Right forelimb (tissue), 1 donor: Measurements from ENCODE around the gene PARVA.

ENCODE experiments used
- DNase-seq: peaks from one replicate; pipeline ENCODE4 v3.0.0-alpha.2; 2018

Gene PARVA

DNA sequence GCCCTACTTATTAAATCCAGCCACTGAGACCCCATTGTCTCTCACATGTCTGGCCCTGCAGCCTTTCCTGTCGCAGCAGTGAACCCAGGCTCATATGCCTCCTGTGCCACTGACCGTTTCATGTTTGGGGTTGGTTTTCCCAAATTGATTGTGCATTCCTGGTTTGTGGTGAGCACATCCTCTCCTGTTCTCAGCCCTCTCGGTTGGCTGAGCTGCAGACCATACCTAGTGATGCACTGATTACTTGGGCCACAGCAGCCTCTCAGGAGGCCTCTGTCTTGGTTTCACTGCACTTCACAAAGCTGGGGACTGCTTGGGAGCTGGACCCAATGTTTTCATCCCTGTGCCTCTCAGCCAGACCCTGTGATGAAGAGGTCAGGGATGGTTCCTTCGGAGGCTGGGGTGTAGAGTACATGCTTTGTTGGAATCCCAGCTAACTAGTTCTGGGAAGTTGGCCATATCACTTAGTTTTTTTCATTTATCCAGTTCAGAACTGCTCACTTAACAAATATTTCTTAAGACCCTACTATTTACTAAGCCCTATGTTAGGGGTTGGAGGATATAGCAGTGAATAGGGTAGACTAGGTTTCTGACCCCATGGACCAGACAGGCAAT, 30.9 kb downstream of the PARVA start:
- no peak for DNase-seq

DNA sequence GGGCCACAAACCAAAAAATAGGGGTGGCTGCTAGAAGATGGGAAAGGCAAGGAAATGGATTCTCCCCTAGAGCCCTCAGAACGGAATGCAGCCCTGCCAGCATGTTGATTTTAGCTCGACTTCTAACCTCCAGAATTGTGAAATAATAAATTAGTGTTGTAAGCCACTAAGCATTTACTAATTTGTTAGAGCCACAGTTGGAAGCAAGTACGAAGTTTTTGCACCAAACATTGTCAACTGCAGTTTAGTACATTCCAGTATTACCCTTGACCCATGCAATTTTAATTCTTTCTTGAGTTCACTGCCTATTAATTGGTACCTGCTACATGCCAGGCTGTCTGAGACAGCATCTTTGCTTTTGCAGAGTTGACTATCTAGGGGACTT, 32.2 kb downstream of the PARVA start:
- DNase-seq, result no peak

- peak; percentile 53 for DNase-seq
These were observed 32.8 kb downstream of the PARVA start for GRCh38 chr11:12410006-12410728.

DNA sequence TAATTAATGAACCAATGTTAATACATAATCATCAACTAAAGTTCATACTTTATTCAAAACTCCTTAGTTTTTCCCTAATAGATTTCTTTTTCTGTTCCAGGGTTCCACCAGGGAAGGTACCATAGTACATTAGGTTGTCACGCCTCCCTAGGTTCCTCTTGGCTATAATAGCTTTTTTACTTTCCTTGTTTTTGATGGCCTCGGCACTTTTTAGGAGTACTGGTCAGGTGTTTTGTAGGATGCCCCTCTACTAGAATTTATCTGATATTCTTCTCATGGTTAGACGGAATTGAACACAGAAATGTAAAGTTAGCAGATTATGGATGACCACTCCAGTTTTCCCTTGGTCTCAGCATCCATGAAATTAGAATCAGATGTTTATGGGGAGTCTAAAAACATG, 34.0 kb downstream of the PARVA start:
- no peak for DNase-seq

DNA sequence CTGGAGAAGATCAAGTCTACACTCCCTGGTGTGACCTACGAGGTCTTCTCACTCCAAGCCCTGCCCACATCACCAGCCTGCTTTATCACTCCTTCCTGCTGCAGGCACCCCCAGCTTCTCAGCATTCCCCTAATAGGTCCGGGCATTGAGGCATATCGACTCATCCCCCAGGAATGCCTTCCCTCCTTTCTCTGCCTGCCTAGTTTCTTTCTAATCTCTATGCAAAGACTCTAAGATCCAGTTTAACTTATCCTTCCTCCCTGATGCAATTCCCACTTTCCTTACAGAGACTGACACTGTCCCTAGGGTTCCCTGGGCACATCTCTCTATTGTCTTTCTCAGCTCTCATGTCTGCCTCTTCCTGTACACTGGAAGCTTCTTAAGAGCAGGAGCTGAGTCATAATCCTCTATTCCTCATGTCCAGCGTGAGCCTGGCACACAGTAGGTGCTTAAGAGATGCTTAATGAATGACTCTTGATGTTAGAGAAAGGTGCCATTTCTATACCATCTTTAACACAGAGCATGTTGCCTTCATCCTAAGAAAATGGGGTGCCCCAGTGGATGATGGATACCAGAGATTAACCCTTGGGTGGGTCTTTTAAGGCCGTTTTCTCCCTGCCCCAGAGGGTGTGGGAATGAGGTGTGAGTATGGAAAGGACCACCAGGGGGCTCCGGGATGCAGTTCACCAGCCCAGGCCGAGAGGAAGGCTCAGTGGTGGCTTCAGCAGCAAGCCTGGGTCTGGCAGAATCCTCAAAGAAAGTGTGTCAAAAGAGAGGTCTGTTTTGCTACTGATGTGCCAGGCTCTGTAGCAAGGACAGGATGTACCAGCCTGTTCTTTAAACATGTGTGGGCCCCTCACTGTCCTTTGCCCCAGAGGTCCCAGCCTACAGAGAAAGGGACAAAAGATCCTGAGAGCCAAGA, 34.7 kb downstream of the PARVA start:
- DNase-seq, result peak; percentile 78

DNA sequence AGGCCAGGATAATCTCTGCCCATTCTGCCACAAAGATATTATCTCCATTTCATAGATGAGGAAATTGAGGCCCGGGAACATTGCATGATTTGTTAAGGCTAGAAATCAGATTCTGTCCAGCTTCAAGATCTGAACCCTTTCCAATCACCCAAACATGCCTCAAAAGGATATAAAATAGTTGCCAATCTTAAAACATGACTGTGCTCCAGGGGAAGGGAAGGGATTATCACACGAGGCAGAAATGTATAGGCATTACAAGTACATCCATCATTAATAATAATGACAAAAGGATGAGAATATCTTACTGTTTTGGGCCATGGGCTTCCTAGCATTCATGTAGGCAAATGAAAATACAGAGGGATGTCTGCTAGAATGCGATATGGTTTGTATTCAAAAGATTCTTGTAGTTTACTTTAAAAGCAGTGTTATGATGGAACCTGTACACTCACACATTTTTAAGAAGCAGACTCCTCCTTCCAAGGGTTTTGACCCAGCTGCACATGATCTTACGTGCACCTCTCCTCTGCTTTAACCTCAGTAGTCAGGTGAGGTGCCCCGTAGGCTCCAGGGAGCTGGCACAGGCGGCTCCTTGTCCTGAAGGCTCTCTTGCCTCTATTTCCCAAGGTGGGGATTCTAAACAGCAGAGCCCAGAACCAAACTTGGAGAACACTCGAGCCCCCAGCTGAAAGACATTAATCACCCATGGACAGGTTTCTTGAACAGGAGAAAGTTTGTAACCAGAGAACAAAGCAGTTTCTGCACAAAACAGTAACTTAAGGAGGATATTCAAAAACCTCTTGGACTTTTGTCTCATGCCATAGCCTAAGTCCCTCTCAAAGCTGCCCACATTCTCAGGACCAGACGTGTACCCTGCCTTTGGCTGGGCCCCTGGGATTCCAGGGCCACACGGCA, 36.0 kb downstream of the PARVA start:
- DNase-seq, result no peak

- no peak for DNase-seq
These were observed 37.2 kb downstream of the PARVA start for GRCh38 chr11:12414611-12415010.

GRCh38 chr11:12415342-12415966, 38.1 kb downstream of the PARVA start:
- no peak for DNase-seq

DNA sequence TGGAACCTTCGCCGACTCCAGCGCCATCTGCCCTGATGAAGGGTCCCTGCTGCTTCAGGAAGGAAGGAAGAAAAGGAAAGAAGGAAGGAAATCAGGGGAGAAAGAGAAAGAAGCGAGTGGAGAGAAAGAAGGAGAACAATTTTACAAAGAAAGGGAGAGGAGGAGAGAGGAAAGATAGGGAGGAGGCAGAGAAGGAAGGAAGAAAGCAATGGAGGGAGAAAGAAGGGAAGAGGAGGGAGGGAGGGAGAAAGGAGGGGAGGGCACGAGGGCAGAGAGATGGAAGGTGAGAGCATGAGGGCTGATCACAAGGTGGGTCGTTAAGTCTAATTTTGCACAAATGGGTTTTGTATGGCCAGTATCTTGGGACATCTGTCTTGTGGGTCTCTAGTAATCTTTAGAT, 39.2 kb downstream of the PARVA start:
- DNase-seq, result no peak

- DNase-seq, result peak; percentile 47
These were observed 40.6 kb downstream of the PARVA start for GRCh38 chr11:12417691-12418611.

GRCh38 chr11:12420040-12420439, 42.7 kb downstream of the PARVA start:
- no peak for DNase-seq

DNA sequence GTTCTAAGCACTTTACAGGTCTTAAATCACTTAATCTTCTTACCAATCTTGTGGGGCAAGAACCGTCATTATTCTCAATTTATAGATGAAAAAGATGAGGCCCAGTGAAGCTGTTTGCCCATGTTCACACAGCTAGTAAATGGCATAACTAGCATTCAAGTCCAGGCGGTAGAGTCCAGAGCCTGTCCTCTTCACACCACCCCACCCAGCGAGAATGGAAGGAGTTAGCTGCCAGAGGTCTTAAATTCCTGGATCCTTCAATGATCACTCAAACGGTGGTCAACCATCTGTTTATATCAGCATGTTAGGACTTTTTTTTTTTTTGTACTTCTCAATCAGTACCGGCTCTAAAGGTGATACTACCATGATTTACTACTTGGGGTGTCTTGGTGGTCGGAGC, 43.3 kb downstream of the PARVA start:
- no peak for DNase-seq

- no peak for DNase-seq
These were observed 44.0 kb downstream of the PARVA start for GRCh38 chr11:12421386-12421785.

DNA sequence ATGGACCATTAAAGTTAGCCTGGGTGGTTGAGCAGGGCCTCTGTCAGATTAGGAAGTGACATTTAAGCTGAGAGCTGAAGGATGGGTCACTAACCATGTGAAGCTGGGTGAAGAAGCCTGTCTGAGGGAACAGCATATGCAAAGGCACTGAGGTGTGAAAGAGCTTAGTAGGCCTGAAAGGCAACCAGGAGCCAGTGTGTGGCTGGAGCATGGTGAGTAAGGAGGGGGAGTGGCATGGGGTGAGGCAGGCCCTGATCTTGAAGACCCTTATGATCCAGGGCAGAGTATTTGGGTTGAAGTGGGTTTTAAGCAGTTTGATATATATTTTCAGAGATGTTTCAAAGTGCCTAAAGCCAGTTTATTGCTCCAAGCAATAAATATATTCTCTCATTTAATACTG, 48.8 kb downstream of the PARVA start:
- no peak for DNase-seq

DNA sequence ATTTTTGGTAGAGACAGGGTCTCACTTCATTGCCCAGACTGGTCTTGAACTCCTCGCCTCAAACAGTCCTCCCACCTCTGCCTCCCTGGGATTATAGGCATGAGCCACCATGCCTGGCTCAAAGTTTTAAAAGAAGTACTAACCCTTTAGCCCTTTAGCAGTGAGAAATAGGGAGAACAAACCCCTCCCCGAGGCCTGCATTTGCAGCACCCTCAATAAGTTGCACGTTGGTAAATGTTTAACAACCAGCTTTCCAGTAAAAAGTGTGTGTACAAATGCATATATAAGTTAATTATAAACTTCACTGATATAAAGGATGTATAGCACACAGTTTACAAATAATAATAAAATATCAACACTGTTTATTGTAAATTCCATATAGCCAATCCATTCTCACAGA, 51.8 kb downstream of the PARVA start:
- no peak for DNase-seq

- DNase-seq, result no peak
These were observed 53.0 kb downstream of the PARVA start for GRCh38 chr11:12430351-12430750.

DNA sequence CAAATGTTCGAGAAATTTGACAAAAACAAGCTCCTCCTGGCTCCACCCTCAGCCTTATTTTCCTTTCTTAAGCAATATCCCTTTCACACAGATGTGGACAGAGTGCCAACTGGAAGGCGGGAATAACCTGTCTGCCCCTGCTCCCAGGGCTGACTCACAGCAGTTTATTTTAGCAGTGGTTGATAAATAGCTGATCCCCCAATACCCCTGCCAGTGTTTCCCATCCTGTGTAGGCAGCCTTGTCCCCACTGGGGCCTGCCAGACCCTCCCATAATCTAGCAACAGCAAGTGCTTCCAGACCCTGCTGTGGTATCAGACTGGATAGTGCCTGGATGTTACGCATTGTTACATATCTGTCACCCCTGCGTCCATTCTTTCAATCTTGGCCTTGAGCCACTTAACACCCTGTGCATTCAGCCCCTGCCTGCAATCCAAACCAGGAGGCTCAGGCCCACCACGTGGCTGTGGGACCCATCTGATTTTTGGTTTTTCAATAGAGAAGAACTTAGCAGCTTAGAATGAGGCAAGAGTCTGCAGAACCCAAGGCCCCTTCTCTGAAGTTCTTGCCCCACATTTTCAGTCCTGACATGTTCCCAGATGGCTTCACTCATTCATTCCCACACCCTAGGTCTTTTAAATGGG, 53.7 kb downstream of the PARVA start:
- no peak for DNase-seq

DNA sequence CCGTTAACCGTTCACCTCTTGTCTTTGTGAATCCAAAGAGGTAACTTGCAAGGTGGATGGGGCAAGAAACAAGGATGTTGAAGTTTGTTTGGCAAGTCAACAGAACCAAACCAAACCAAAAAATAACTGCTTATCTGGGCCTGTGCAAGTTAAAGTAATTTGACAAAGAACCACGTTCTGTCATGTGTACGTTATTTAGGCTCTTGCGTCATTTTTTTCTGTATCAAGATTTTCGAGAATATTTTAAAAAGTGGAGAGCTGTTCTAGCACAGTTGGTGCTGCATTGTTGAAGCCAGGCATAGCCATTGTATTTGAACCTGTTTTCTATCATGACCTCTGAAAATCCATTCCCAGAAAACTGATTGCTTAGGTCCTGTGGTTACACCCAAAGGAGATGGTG, 55.1 kb downstream of the PARVA start:
- no peak for DNase-seq

DNA sequence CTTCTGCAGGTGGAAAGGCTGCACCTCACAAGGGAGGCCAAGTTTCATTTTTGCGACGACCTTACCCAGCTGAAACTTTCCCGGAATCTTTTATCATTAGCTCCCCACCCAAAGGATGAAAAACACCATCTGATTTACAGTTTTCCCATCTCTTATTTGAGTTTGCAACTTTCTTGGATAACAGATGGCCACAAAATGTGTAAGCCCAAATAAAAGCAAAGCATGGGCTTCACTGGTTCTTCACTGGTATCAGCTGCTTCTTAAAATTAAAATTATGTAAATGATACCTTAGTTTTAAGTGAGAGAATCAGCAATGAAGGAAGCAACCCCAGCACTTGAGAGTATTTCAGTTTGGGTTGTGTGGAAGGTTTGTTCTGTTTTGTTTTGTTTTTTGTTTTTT, 55.8 kb downstream of the PARVA start:
- DNase-seq, result no peak

GRCh38 chr11:12433571-12434324, 56.4 kb downstream of the PARVA start:
- DNase-seq, result peak; percentile 61
